HCT116 (cell line): ENCODE results near the gene MATR3. TPM values are rescaled to one million over a fixed set of nuclear protein-coding genes. Genes with fewer than 3 reads are reported as not detected.

Source experiments
- ATAC-seq: fragments of 200-7000 bp; cut with Tn5 transposase; 2 replicates; pipeline ENCODE4 v1.9.1; 2020; ENCODE audit warnings: mild to moderate bottlenecking, moderate library complexity
- BruUV-seq: library from RNA; stranded (reverse); fragments of 400-500 nt; replicated peaks from 2 replicates; lab custom pipeline; 2021; lab: Mats Ljungman, UMichigan
- CTCF ChIA-PET: fragments of 300-600 bp; sonication (Branson Sonifier 250); formaldehyde crosslinking; loops from one replicate; lab custom pipeline; 2021; ENCODE audit warnings: antibody characterized with exemption; lab: Charles Lee
- POLR2A ChIA-PET: fragments of 300-600, 350-600 bp; sonication (Branson Sonifier 250); formaldehyde crosslinking; loops from one replicate; lab custom pipeline; 2021; ENCODE audit warnings: antibody characterized with exemption; lab: Charles Lee
- RAD21 ChIA-PET, 2 experiments: fragments of 300-600 bp; sonication (Branson Sonifier 250); formaldehyde crosslinking; loops; one replicate each; lab custom pipeline; 2023; ENCODE audit warnings: low total read pairs in 2 of 2; ENCODE audit not compliant: uncharacterized antibody in 2 of 2, unreplicated experiment in 2 of 2, low non-redundant PET in 1 of 2; lab: Charles Lee
- DNase-seq: peaks from one replicate; pipeline ENCODE4 v3.0.0-alpha.2; 2010; ENCODE audit warnings: low read depth, low spot score
- H2AFZ ChIP-seq: fragments of 200-600 bp; shearing (Covaris generic), sonication (generic); 2 replicates; pipeline ENCODE4 v1.6.1; 2017; ENCODE audit warnings: low read depth, mixed run types, mixed read lengths, antibody characterized with exemption, low read length; ENCODE audit not compliant: poor library complexity, severe bottlenecking
- H3K27ac ChIP-seq: 2 replicates; pipeline ENCODE4 v1.5.1; 2012; ENCODE audit warnings: low read depth, low read length
- H3K27me3 ChIP-seq: fragments of 200-600 bp; sonication (generic); 2 replicates; pipeline ENCODE4 v1.6.1; 2016; ENCODE audit warnings: mixed run types, low read length, mixed read lengths; ENCODE audit not compliant: insufficient read depth
- H3K36me3 ChIP-seq, 2 experiments: fragments of 200-500 bp in 1 of 2; fragments of 200-600 bp in 1 of 2; sonication (Bioruptor generic) in 1 of 2; sonication (generic) in 1 of 2; 2 replicates each; pipeline versions ENCODE4 v1.5.1 to v1.6.1; 2014 to 2016; ENCODE audit warnings: low read length in 2 of 2, inconsistent platforms in 1 of 2, mixed read lengths in 1 of 2, mixed run types in 1 of 2; ENCODE audit not compliant: insufficient read depth in 2 of 2, control insufficient read depth in 1 of 2
- H3K4me1 ChIP-seq, 2 experiments: fragments of 200-600 bp in 1 of 2; sonication (generic) in 1 of 2; 2 replicates each; pipeline versions ENCODE4 v1.5.1 to v1.6.1; 2012 to 2017; ENCODE audit warnings: low read length in 2 of 2, inconsistent platforms in 1 of 2, mild to moderate bottlenecking in 1 of 2, mixed read lengths in 1 of 2, mixed run types in 1 of 2, moderate library complexity in 1 of 2; ENCODE audit not compliant: insufficient read depth in 2 of 2, control insufficient read depth in 1 of 2
- H3K4me2 ChIP-seq: fragments of 200-600 bp; sonication (generic); 2 replicates; pipeline ENCODE4 v1.6.1; 2017; ENCODE audit warnings: mixed run types, low read length, mixed read lengths
- H3K4me3 ChIP-seq, 2 experiments: fragments of 200-600 bp in 1 of 2; sonication (generic) in 1 of 2; replicated peaks in 1 of 2; 2 replicates each; pipeline ENCODE4 v1.5.1; 2011 to 2016; ENCODE audit warnings: low read length in 2 of 2, control low read depth in 1 of 2, low read depth in 1 of 2, mild to moderate bottlenecking in 1 of 2, mixed read lengths in 1 of 2, mixed run types in 1 of 2
- H3K79me2 ChIP-seq: fragments of 200-600 bp; sonication (generic); 2 replicates; pipeline ENCODE4 v1.6.1; 2017; ENCODE audit warnings: mild to moderate bottlenecking, mixed run types, low read length, moderate library complexity, mixed read lengths; ENCODE audit not compliant: insufficient read depth
- H3K9ac ChIP-seq: fragments of 200-600 bp; sonication (generic); 2 replicates; pipeline ENCODE4 v1.6.1; 2016; ENCODE audit warnings: low read length, mixed read lengths
- H3K9me2 ChIP-seq: fragments of 200-600 bp; sonication (generic), shearing (Covaris generic); 2 replicates; pipeline ENCODE4 v1.6.1; 2017; ENCODE audit warnings: mixed run types, mild to moderate bottlenecking, moderate library complexity; ENCODE audit not compliant: insufficient read depth
- H3K9me3 ChIP-seq, 2 experiments: fragments of 200-500 bp in 1 of 2; fragments of 200-600 bp in 1 of 2; sonication (Bioruptor generic) in 1 of 2; sonication (generic) in 1 of 2; 2 replicates each; pipeline ENCODE4 v1.6.1; 2014 to 2017; ENCODE audit warnings: low read length in 2 of 2, mixed read lengths in 2 of 2, inconsistent platforms in 1 of 2, low read depth in 1 of 2, mild to moderate bottlenecking in 1 of 2, mixed run types in 1 of 2, moderate library complexity in 1 of 2; ENCODE audit not compliant: control insufficient read depth in 1 of 2, insufficient read depth in 1 of 2
- H4K20me1 ChIP-seq: fragments of 200-600 bp; sonication (generic), shearing (Covaris generic); 2 replicates; pipeline ENCODE4 v1.6.1; 2017; ENCODE audit warnings: mixed run types, mild to moderate bottlenecking, moderate library complexity; ENCODE audit not compliant: insufficient read depth
- CBX3 ChIP-seq: IDR thresholded peaks from 2 replicates; pipeline ENCODE4 v1.6.1; 2012; ENCODE audit warnings: low read depth
- CEBPB ChIP-seq: IDR thresholded peaks from 2 replicates; pipeline ENCODE4 v1.6.1; 2012; ENCODE audit warnings: low read depth
- EGR1 ChIP-seq: IDR thresholded peaks from 2 replicates; pipeline ENCODE4 v1.6.1; 2012; ENCODE audit warnings: low read depth
- ELF1 ChIP-seq: IDR thresholded peaks from 2 replicates; pipeline ENCODE4 v1.6.1; 2012; ENCODE audit warnings: low read depth, borderline replicate concordance
- EZH2 ChIP-seq: fragments of 200-600 bp; sonication (generic); IDR thresholded peaks from 2 replicates; pipeline ENCODE4 v1.6.1; 2017; ENCODE audit warnings: antibody characterized with exemption, mixed run types
- EZH2phosphoT487 ChIP-seq: fragments of 200-600 bp; IDR thresholded peaks from 2 replicates; pipeline ENCODE4 v1.6.1; 2018; ENCODE audit warnings: antibody characterized with exemption, borderline replicate concordance
- FOSL1 ChIP-seq: IDR thresholded peaks from 2 replicates; pipeline ENCODE4 v1.6.1; 2012; ENCODE audit warnings: low read depth
- JUND ChIP-seq: IDR thresholded peaks from 2 replicates; pipeline ENCODE4 v1.6.1; 2012
- POLR2AphosphoS5 ChIP-seq: IDR thresholded peaks from 2 replicates; pipeline ENCODE4 v1.6.1; 2011; ENCODE audit warnings: mild to moderate bottlenecking, low read depth, low read length, moderate library complexity
- RAD21 ChIP-seq: IDR thresholded peaks from 2 replicates; pipeline ENCODE4 v1.6.1; 2012; ENCODE audit warnings: low read depth, mild to moderate bottlenecking
- SIN3A ChIP-seq: IDR thresholded peaks from 2 replicates; pipeline ENCODE4 v1.6.1; 2012; ENCODE audit warnings: low read depth
- SP1 ChIP-seq: IDR thresholded peaks from 2 replicates; pipeline ENCODE4 v1.6.1; 2012; ENCODE audit warnings: low read depth
- SRF ChIP-seq: IDR thresholded peaks from 2 replicates; pipeline ENCODE4 v1.6.1; 2012; ENCODE audit warnings: low read depth
- TCF7L2 ChIP-seq: IDR thresholded peaks from 2 replicates; pipeline ENCODE4 v1.7.0; 2011; ENCODE audit warnings: borderline replicate concordance, inconsistent platforms; ENCODE audit not compliant: insufficient read depth, insufficient read length; ENCODE audit errors: extremely low read depth
- ZFX ChIP-seq: fragments of 450-650 bp; IDR thresholded peaks from 2 replicates; pipeline ENCODE4 v1.6.1; 2017
- ZNF274 ChIP-seq: fragments of 200-500 bp; sonication (Bioruptor generic); IDR thresholded peaks from 2 replicates; pipeline ENCODE4 v1.6.1; 2014; ENCODE audit warnings: mild to moderate bottlenecking, low read depth, low read length, inconsistent platforms
- intact Hi-C: fragments of 100-400 bp; cut with micrococcal nuclease; formaldehyde crosslinking; loops from 2 replicates; pipeline ENCODE4 v1.10.0; 2022
- total RNA-seq: library from RNA; stranded (reverse); gene quantifications from one replicate; pipeline ENCODE4 v1.2.1, GENCODE V29; 2021; ENCODE audit not compliant: unreplicated experiment
- TF ChIP-seq, protein P1 (sequence below): IDR thresholded peaks from 2 replicates; pipeline ENCODE4 v1.6.1; 2012
- TF ChIP-seq, protein P2 (sequence below): IDR thresholded peaks from 2 replicates; pipeline ENCODE4 v1.6.1; 2011; ENCODE audit warnings: mild to moderate bottlenecking, low read length, moderate library complexity; ENCODE audit not compliant: insufficient replicate concordance; ENCODE audit errors: extremely low read depth

The MATR3 gene
- total RNA-seq, 1 experiment from 2014 or later: 123 TPM

DNA sequence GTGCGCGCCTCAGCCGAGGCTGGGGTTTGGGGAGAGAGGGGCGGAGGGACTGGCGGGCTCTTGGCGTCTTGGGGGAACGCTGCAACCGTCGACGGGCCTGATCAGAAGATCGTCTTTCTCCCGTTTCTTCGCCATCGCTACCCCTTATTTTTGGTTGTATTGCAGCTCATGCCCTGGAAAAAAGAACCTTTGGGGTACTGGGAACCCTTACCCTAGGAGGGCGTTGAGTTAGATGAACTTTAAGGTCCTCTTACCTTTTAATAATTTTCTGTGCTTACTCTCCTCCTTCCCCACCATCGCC, 48.8 kb downstream of the MATR3 start:
- ChIA-PET POLR2A (interaction anchor here (0.6 to 2.8 kb wide), 7 partner anchors 11 to 553 kb away, joined by 3 to 14 read pairs (median 3); partner anchors contain the start of gene MATR3), CTCF (interaction anchor here (0.6 to 1.1 kb wide), 6 partner anchors 27 to 553 kb away, joined by 3 to 6 read pairs (median 4); partner anchors contain the start of gene SPATA24), RAD21 (interaction anchor here in 1 of 2 experiments (0.6 to 1.0 kb wide), 3 partner anchors 39 to 74 kb away, joined by 5 to 6 read pairs (median 5); no protein-coding TSS in a partner anchor)
- Histone ChIP-seq H3K36me3 (0 out of 4 replicates have a peak, but pooled peaks cover 4% of the 10 kb centered on the region in 2 experiments), H3K4me3 (peak overlapping the region; percentile 83 to 88), H3K27ac (peak overlapping the region; percentile 96), H3K9me3 (no peaks in the 10 kb centered on the region), H3K4me2 (peak overlapping the region; percentile 93), H3K27me3 (no peaks in the 10 kb centered on the region), H4K20me1 (peaks cover 6% of the 10 kb centered on the region; the same call in 1 of the 2 replicates), H3K9me2 (no peaks in the 10 kb centered on the region), H3K4me1 (peaks cover 4 to 16% of the 10 kb centered on the region in 2 experiments; a peak in 3 of 4 replicates), H2AFZ (no peak overlapping the region), H3K79me2 (peaks cover 56% of the 10 kb centered on the region), H3K9ac (peak overlapping the region; percentile 95)
- DNase-seq (no peak), ATAC-seq (no peak)
- TF ChIP-seq ZNF274 (no peak), EZH2phosphoT487 (no peak), JUND (no peak), ELF1 (no peak), SP1 (no peak), ZFX (no peak), EGR1 (no peak), CBX3 (no peak), SIN3A (no peak)
- TF ChIP-seq, protein P1, sequence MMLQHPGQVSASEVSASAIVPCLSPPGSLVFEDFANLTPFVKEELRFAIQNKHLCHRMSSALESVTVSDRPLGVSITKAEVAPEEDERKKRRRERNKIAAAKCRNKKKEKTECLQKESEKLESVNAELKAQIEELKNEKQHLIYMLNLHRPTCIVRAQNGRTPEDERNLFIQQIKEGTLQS: no peak
- intact Hi-C loops: loop anchor here (1.0 kb wide), 1 partner anchor 50 kb away; no protein-coding TSS in a partner anchor
- no TSS peak for BruUV-seq

DNA sequence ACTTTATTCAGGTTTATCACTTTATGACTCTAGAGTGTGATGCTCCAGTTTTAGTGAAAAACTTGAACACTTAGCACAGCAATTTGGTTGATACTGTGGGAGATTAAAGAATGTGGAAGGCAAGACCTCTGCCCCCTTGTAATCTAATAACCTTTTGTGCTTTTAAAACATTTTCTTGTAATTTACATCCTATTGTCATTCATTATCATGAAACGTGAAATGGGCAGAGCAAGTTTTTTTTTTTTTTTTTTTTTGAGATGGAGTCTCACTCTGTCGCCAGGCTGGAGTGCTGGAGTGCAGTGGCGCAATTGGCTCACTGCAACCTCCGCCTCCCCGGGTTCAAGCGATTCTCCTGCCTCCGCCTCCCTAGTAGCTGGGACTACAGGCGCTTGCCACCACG, 49.9 kb downstream of the MATR3 start:
- ChIA-PET POLR2A (no interaction called here), CTCF (no interaction called here), RAD21 (no interaction called here)
- no peak overlapping the region for H2AFZ ChIP-seq
- H3K9ac ChIP-seq: peak overlapping the region; percentile 95; the same call in 1 of the 2 replicates
- no peaks in the 10 kb centered on the region for H3K9me2 ChIP-seq
- DNase-seq: no peak
- BruUV-seq: no TSS peak
- intact Hi-C loops: no loop called here
- no peaks in the 10 kb centered on the region for H3K9me3 ChIP-seq
- H3K36me3 ChIP-seq: 0 out of 4 replicates have a peak, but pooled peaks cover 4% of the 10 kb centered on the region in 2 experiments
- no peak overlapping the region for H3K27ac ChIP-seq
- no peaks in the 10 kb centered on the region for H3K27me3 ChIP-seq
- peak overlapping the region in 1 of 2 experiments; percentile 88; a peak in 2 of 4 replicates for H3K4me3 ChIP-seq
- peaks cover 6% of the 10 kb centered on the region; the same call in 1 of the 2 replicates for H4K20me1 ChIP-seq
- H3K4me2 ChIP-seq: peak overlapping the region; percentile 93
- no peak for ATAC-seq
- H3K79me2 ChIP-seq: peaks cover 67% of the 10 kb centered on the region
- peaks cover 4 to 16% of the 10 kb centered on the region in 2 experiments; a peak in 3 of 4 replicates for H3K4me1 ChIP-seq
- TF ChIP-seq TCF7L2 (no peak), JUND (no peak), POLR2AphosphoS5 (no peak), CEBPB (no peak), EZH2 (no peak), CBX3 (no peak), RAD21 (no peak), SIN3A (no peak), SRF (no peak), FOSL1 (no peak)
- TF ChIP-seq, protein P2, sequence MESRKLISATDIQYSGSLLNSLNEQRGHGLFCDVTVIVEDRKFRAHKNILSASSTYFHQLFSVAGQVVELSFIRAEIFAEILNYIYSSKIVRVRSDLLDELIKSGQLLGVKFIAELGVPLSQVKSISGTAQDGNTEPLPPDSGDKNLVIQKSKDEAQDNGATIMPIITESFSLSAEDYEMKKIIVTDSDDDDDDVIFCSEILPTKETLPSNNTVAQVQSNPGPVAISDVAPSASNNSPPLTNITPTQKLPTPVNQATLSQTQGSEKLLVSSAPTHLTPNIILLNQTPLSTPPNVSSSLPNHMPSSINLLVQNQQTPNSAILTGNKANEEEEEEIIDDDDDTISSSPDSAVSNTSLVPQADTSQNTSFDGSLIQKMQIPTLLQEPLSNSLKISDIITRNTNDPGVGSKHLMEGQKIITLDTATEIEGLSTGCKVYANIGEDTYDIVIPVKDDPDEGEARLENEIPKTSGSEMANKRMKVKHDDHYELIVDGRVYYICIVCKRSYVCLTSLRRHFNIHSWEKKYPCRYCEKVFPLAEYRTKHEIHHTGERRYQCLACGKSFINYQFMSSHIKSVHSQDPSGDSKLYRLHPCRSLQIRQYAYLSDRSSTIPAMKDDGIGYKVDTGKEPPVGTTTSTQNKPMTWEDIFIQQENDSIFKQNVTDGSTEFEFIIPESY: no peak
